T-helper 2 cell treated with Interferon-gamma antibody and Interleukin-4, amounts not matched to agents 5 μg/mL and 100 μg/mL, for 36 hours (primary cell): ENCODE measurements around the gene COL27A1.

ENCODE experiments used
- DNase-seq: peaks from one replicate; pipeline ENCODE4 v3.0.0; 2021; ENCODE audit warnings: low spot score
- H3K27ac Mint-ChIP-seq: one replicate; pipeline ENCODE4 v1.8.0; 2021; ENCODE audit warnings: mild to moderate bottlenecking, mixed read lengths
- H3K27me3 Mint-ChIP-seq: one replicate; pipeline ENCODE4 v1.8.0; 2021; ENCODE audit warnings: low read depth, mixed read lengths
- H3K36me3 Mint-ChIP-seq: one replicate; pipeline ENCODE4 v1.8.0; 2021; ENCODE audit warnings: low read depth, mixed read lengths
- H3K4me1 Mint-ChIP-seq: one replicate; pipeline ENCODE4 v1.8.0; 2021; ENCODE audit warnings: low read depth, mixed read lengths
- H3K4me3 Mint-ChIP-seq: one replicate; pipeline ENCODE4 v1.8.0; 2022; ENCODE audit warnings: mild to moderate bottlenecking, moderate library complexity, mixed read lengths
- H3K9me3 Mint-ChIP-seq: one replicate; pipeline ENCODE4 v1.8.0; 2021; ENCODE audit warnings: mixed read lengths

The COL27A1 gene

GRCh38 chr9:114273461-114273881 lies 118.1 kb downstream of the COL27A1 start:
- Mint-ChIP-seq H3K27ac (no peak overlapping the region), H3K4me3 (no peak overlapping the region), H3K36me3 (no peaks in the 10 kb centered on the region), H3K27me3 (no peaks in the 10 kb centered on the region), H3K9me3 (no peaks in the 10 kb centered on the region), H3K4me1 (no peaks in the 10 kb centered on the region)
- no peak for DNase-seq

DNA sequence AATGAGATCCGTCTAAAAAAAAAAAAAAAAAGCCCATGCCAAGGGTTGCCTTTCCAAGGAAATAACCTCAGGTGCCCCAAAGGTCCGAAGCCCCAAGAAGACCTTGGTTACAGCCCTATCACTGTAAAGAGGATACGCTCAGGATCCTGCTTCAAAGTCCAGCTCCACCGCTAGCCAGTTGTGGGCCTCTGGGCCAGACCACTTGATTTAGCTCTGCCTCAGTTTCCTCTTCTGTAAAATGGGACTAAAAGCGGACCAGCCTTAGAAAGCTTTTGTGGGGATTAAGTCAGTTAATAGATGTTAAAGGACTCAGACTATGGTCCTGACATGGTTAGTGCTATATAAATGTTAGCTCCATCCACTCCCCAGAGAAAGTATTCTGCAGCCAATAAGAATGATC lies 118.9 kb downstream of the COL27A1 start:
- Mint-ChIP-seq H3K4me1 (no peaks in the 10 kb centered on the region), H3K9me3 (no peaks in the 10 kb centered on the region), H3K36me3 (no peaks in the 10 kb centered on the region), H3K4me3 (no peak overlapping the region), H3K27ac (no peak overlapping the region), H3K27me3 (no peaks in the 10 kb centered on the region)
- no peak for DNase-seq

DNA sequence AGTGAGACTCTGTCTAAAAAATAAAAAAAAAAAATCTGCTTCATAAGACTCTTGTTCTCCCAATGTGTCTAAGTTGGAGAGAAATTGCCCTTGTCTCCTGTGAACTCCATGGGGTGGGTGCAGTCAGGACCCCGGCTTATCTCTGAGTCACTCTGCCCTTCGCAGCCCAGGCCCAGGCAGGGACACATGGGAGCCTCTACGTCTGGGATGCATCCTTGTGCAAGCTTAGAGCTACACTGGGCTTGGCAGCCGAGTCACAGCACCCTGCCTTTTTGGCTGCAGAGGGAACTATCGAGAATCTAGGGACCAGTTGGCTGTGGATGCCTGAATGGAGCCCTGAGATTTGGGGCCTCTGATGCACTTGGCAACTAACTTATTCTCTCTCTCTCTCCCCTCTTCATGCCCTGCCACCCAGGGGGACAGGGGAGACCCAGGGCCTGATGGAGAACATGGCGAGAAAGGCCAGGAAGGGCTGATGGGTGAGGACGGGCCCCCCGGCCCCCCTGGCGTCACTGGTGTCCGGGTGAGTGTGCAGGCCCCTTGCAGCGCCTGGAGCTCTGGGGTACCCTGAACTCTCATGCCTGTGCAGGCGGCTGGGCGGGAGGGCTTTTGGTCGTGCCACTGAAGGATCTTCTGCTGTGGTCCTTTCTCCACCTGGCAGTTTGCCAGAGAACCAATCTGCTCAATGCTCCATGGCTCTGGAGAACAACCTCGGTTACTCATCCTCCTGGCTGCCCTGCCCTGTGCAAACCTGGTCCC lies 120.1 kb downstream of the COL27A1 start:
- no peaks in the 10 kb centered on the region for H3K9me3 Mint-ChIP-seq
- H3K4me1 Mint-ChIP-seq: no peaks in the 10 kb centered on the region
- H3K27ac Mint-ChIP-seq: no peak overlapping the region
- no peaks in the 10 kb centered on the region for H3K36me3 Mint-ChIP-seq
- no peak for DNase-seq
- no peak overlapping the region for H3K4me3 Mint-ChIP-seq
- no peaks in the 10 kb centered on the region for H3K27me3 Mint-ChIP-seq

- Mint-ChIP-seq H3K4me1 (no peaks in the 10 kb centered on the region), H3K27me3 (no peaks in the 10 kb centered on the region), H3K27ac (no peak overlapping the region), H3K4me3 (no peak overlapping the region), H3K9me3 (no peaks in the 10 kb centered on the region), H3K36me3 (no peaks in the 10 kb centered on the region)
- DNase-seq: no peak
Measured at GRCh38 chr9:114276908-114277821, 121.8 kb downstream of the COL27A1 start.

DNA sequence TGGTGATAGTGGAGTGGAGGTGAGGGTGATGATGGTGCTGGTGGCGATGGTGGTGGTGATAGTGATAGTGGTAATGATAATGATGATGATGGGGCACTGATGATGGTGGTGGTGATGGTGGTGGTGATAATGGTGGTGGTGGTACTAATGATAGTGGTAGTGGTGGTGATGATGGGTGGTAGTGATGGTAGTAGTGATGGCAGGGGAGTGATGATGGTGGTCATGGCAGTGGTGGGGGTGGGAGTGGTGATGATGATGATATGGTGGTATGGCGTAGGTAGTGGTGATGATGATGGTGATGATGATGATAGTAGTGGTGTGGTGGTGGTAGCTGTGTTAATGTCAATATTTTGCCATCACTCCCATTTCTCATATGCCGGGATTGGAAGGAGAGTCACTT lies 123.0 kb downstream of the COL27A1 start:
- no peak overlapping the region for H3K4me3 Mint-ChIP-seq
- no peaks in the 10 kb centered on the region for H3K27me3 Mint-ChIP-seq
- DNase-seq: no peak
- no peaks in the 10 kb centered on the region for H3K9me3 Mint-ChIP-seq
- no peak overlapping the region for H3K27ac Mint-ChIP-seq
- H3K36me3 Mint-ChIP-seq: no peaks in the 10 kb centered on the region
- no peaks in the 10 kb centered on the region for H3K4me1 Mint-ChIP-seq

DNA sequence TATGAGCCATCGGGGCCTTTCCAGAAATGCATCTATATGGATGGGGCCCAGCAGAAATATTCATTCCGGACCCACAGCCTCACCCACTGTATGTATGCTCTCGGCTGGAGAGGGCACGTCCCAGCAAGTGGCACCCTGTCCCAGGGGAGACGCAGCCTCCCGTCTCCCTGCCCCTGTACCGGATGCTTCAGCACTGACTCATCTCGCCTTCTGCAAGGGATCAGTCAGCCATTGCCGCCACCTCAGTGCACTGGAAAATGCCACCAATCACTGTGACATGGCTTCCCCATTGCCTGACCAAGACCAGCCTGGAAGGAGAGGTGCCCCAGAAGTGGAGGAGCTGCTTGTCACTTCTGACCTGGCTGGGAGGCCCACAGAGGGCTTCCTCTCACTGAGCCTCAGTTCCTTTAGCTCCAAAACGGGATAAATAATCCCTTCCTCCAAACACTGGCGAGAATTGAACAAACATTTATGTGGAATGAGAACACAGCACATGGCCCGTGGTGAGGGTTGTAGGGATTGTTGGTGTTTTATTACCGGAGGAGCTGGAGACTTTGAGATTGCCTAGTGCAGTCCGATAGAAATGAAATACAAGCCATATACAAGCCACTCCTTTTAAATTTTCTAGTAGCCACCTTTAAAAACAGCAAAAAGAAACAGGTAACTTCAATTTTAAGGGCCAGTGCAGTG lies 123.7 kb downstream of the COL27A1 start:
- no peaks in the 10 kb centered on the region for H3K9me3 Mint-ChIP-seq
- DNase-seq: no peak
- no peaks in the 10 kb centered on the region for H3K36me3 Mint-ChIP-seq
- no peak overlapping the region for H3K4me3 Mint-ChIP-seq
- no peak overlapping the region for H3K27ac Mint-ChIP-seq
- H3K4me1 Mint-ChIP-seq: no peaks in the 10 kb centered on the region
- H3K27me3 Mint-ChIP-seq: no peaks in the 10 kb centered on the region

DNA sequence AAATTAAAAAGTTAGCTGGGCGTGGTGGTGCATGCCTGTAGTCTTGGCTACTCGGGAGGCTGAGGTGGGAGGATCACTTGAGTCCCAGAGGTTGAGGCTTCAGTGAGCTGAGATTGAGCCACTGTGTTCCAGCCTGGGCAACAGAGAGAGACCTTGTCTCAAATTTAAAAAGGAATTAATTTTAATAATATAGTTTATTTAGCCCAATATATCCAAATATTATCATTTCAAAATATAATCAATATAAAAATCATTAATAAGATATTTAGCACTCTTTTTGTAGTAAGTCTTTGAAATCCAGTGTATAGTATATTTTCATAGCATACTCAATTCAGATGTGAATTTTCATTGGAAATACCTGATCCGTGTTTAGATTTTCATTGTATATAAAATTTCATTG lies 124.4 kb downstream of the COL27A1 start:
- Mint-ChIP-seq H3K9me3 (no peaks in the 10 kb centered on the region), H3K36me3 (no peaks in the 10 kb centered on the region), H3K4me1 (no peaks in the 10 kb centered on the region), H3K27me3 (no peaks in the 10 kb centered on the region), H3K4me3 (no peak overlapping the region), H3K27ac (no peak overlapping the region)
- no peak for DNase-seq

DNA sequence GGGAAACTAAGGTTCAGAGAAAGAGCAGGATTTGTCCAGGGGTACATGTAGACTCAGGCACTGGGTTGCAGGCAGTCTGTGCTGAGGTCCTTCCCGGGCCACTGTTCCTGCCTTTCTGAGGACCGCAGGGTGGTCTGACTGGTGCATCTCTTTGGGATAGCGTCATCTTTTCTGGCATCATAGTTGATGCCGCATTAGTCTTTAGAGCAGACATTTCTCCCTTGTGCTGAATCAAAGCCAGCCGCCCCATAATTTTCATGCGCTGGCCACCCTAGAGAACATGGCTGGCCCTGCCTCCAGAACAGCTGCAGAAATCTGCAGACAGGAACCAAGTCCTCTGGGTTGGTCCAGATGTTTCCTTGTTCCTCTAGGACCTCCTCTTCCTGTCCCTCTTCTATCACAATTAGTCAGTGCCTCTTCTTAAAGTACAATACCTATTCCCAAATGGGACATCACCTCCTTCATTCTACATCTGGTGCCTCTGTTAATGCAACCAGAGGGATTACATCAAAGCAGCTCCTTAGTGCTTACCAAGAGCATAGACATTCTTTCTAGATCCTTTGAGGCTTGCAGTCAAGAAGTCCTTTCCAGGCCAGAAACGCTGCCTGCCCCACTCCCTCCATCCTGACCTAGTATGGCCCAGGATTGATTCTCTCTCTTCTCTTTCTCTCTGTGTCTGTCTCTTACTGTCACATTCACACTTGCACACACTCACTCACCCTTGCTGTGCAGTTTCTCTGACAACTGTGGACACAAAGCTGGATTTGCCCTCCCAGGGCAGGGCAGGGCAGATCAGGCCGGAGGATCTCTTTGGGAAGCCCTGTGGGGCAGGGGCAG lies 125.5 kb downstream of the COL27A1 start:
- Mint-ChIP-seq H3K27ac (no peak overlapping the region), H3K36me3 (no peaks in the 10 kb centered on the region), H3K27me3 (no peaks in the 10 kb centered on the region), H3K4me3 (no peak overlapping the region), H3K9me3 (no peaks in the 10 kb centered on the region), H3K4me1 (no peaks in the 10 kb centered on the region)
- DNase-seq: no peak

DNA sequence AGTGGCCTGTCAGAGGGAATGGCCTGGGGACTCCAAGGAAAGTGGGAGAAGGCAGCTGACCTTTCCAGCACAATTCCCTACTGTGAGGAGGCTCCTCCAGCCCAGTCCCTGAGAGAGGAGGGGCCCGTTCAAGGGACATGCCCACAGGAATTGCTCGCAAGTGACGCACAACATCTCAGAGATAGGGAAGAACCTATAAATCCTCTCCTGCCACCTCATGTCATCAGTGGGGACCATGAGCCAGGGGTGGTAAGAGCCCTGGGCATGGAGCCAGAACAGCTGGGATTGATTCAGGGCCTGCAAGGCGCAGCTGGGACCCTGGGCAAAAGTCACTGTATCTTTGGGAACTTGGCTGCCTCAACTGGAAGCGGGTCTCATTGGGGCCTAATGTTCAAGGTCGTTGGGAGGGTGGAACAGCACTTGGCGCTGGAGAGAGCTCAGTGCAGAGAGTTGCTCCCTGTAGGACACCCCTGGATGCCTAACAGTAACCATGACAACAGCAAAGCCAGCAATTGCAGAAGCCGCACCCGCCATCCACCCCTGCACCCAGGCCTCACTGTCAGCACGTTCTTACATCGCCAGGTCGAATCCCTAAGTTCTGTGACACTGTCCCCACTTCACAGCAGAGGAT lies 126.3 kb downstream of the COL27A1 start:
- H3K4me1 Mint-ChIP-seq: no peaks in the 10 kb centered on the region
- H3K36me3 Mint-ChIP-seq: no peaks in the 10 kb centered on the region
- DNase-seq: no peak
- H3K27me3 Mint-ChIP-seq: no peaks in the 10 kb centered on the region
- no peak overlapping the region for H3K27ac Mint-ChIP-seq
- no peaks in the 10 kb centered on the region for H3K9me3 Mint-ChIP-seq
- H3K4me3 Mint-ChIP-seq: no peak overlapping the region

- Mint-ChIP-seq H3K36me3 (no peaks in the 10 kb centered on the region), H3K27ac (no peak overlapping the region), H3K4me1 (no peaks in the 10 kb centered on the region)
Measured at GRCh38 chr9:114282104-114282485, 126.8 kb downstream of the COL27A1 start.

GRCh38 chr9:114282507-114282906 lies 127.2 kb downstream of the COL27A1 start:
- H3K36me3 Mint-ChIP-seq: no peaks in the 10 kb centered on the region
- DNase-seq: no peak
- H3K9me3 Mint-ChIP-seq: no peaks in the 10 kb centered on the region
- no peak overlapping the region for H3K27ac Mint-ChIP-seq
- H3K4me3 Mint-ChIP-seq: no peak overlapping the region
- H3K4me1 Mint-ChIP-seq: no peaks in the 10 kb centered on the region
- no peaks in the 10 kb centered on the region for H3K27me3 Mint-ChIP-seq

More at GRCh38 chr9:114282104-114282485, 126.8 kb downstream of the COL27A1 start:
- H3K9me3 Mint-ChIP-seq: no peaks in the 10 kb centered on the region
- no peak overlapping the region for H3K4me3 Mint-ChIP-seq
- DNase-seq: no peak
- no peaks in the 10 kb centered on the region for H3K27me3 Mint-ChIP-seq

GRCh38 chr9:114282926-114283325 lies 127.6 kb downstream of the COL27A1 start:
- DNase-seq: peak; percentile 18
- no peaks in the 10 kb centered on the region for H3K4me1 Mint-ChIP-seq
- H3K4me3 Mint-ChIP-seq: no peak overlapping the region
- no peaks in the 10 kb centered on the region for H3K9me3 Mint-ChIP-seq
- no peaks in the 10 kb centered on the region for H3K36me3 Mint-ChIP-seq
- no peaks in the 10 kb centered on the region for H3K27me3 Mint-ChIP-seq
- no peak overlapping the region for H3K27ac Mint-ChIP-seq

- no peaks in the 10 kb centered on the region for H3K4me1 Mint-ChIP-seq
Measured at GRCh38 chr9:114283551-114284111, 128.3 kb downstream of the COL27A1 start.

More at GRCh38 chr9:114283551-114284111, 128.3 kb downstream of the COL27A1 start:
- no peaks in the 10 kb centered on the region for H3K9me3 Mint-ChIP-seq
- H3K27ac Mint-ChIP-seq: no peak overlapping the region
- H3K27me3 Mint-ChIP-seq: no peaks in the 10 kb centered on the region
- H3K4me3 Mint-ChIP-seq: no peak overlapping the region
- no peaks in the 10 kb centered on the region for H3K36me3 Mint-ChIP-seq
- DNase-seq: no peak
